ENCODE results near the gene CPAMD8.

Gene CPAMD8

DNA sequence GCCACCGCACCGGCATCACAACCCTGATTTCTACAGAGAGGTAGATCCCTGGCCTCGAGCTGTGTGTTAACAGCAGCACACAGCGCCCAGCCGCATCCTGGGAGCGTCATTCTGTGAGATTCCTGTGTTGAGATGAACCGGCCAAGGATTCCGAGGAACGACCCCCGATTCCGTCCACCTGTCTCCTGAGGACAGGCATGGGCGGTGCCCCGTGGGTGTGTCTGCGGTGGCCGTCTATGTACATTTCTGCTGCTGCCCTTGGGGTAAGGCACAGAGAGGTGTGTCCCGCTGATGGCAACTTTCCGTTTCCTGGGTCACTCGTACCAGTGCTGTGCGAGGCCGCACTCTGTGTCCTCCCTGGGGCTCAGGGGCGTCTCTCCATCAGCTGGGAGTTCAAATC is 153.9 kb downstream of the CPAMD8 start:
- H3K27ac ChIP-seq: no peak overlapping the region
- H3K4me1 ChIP-seq (ENCODE audit: low read depth, poor library complexity, severe bottlenecking): peaks cover 26% of the 10 kb centered on the region

DNA sequence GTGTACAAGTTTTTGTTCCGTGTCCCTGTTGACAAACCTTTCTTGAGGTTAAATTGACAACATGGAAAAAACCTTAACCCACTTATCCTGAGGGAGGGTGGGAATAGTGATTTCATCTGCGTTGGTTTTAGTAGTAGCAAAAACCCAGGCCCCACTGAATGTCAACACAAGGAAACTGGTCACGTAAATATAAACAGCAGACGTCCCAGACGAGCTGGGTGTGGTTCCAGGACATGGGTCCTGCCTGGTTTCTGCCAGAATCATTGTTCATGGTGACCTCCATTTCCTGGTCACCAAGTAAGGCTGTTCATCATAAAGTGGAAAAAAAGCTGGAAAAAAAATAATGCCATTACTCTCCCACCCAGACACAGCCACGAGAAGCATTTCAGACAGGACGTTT is 154.7 kb downstream of the CPAMD8 start:
- TF ChIP-seq, protein P1, sequence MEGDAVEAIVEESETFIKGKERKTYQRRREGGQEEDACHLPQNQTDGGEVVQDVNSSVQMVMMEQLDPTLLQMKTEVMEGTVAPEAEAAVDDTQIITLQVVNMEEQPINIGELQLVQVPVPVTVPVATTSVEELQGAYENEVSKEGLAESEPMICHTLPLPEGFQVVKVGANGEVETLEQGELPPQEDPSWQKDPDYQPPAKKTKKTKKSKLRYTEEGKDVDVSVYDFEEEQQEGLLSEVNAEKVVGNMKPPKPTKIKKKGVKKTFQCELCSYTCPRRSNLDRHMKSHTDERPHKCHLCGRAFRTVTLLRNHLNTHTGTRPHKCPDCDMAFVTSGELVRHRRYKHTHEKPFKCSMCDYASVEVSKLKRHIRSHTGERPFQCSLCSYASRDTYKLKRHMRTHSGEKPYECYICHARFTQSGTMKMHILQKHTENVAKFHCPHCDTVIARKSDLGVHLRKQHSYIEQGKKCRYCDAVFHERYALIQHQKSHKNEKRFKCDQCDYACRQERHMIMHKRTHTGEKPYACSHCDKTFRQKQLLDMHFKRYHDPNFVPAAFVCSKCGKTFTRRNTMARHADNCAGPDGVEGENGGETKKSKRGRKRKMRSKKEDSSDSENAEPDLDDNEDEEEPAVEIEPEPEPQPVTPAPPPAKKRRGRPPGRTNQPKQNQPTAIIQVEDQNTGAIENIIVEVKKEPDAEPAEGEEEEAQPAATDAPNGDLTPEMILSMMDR (conservative IDR thresholded peaks at IDR 0.05; ENCODE audit: low read depth, low read length): no peak
- no peaks in the 10 kb centered on the region; the same call in 1 of the 2 replicates for H3K79me2 ChIP-seq (ENCODE audit: insufficient read depth, low read depth)
- H3K4me3 ChIP-seq (IDR thresholded peaks at IDR 0.05; ENCODE audit: insufficient read depth, low read depth, low read length): no peak overlapping the region
- no peaks in the 10 kb centered on the region for H3K27me3 ChIP-seq (ENCODE audit: insufficient read depth, low read depth)
- no peaks in the 10 kb centered on the region; the same call in 1 of the 2 replicates for H3K36me3 ChIP-seq (ENCODE audit: insufficient read depth)
- no peaks in the 10 kb centered on the region for H4K20me1 ChIP-seq (ENCODE audit: insufficient read depth)
- H3K4me2 ChIP-seq: no peak overlapping the region
- no peak overlapping the region for H3K9ac ChIP-seq
- H3K27ac ChIP-seq: no peak overlapping the region
- H2AFZ ChIP-seq (ENCODE audit: low read depth): no peak overlapping the region
- H3K4me1 ChIP-seq (ENCODE audit: low read depth, poor library complexity, severe bottlenecking): peaks cover 21% of the 10 kb centered on the region

More for the DNA sequence above, 153.9 kb downstream of the CPAMD8 start:
- H3K79me2 ChIP-seq (ENCODE audit: insufficient read depth, low read depth): no peaks in the 10 kb centered on the region; the same call in 1 of the 2 replicates
- H3K4me3 ChIP-seq (IDR thresholded peaks at IDR 0.05; ENCODE audit: insufficient read depth, low read depth, low read length): no peak overlapping the region
- no peak overlapping the region for H3K9ac ChIP-seq
- H3K36me3 ChIP-seq (ENCODE audit: insufficient read depth): no peaks in the 10 kb centered on the region; the same call in 1 of the 2 replicates
- no peak overlapping the region for H3K4me2 ChIP-seq
- no peaks in the 10 kb centered on the region for H3K27me3 ChIP-seq (ENCODE audit: insufficient read depth, low read depth)
- no peaks in the 10 kb centered on the region for H4K20me1 ChIP-seq (ENCODE audit: insufficient read depth)
- no peak overlapping the region for H2AFZ ChIP-seq (ENCODE audit: low read depth)
- TF ChIP-seq, protein P1 (conservative IDR thresholded peaks at IDR 0.05; ENCODE audit: low read depth, low read length): no peak

DNA sequence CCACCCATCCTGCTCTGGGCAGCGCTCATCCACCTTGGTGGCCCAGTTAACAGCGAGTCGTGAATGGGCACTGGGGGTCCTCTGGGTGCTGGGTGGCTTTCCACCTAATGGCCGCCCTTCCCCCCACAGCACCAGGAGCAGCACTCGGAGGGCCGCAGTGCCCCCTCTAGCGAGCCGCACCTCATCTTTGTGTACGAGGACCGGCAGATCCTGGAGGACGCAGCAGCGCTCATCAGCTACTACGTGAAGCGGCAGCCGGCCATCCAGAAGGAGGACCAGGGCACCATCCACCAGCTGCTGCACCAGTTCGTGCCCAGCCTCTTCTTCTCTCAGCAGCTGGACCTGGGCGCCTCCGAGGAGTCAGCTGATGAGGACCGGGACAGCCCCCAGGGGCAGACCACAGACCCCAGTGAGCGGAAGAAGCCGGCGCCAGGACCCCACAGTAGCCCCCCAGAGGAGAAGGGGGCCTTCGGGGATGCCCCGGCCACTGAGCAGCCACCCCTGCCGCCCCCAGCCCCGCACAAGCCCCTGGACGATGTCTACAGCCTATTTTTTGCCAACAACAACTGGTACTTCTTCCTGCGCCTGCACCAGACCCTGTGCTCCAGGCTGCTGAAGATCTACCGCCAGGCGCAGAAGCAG is 157.2 kb downstream of the CPAMD8 start:
- Histone ChIP-seq H3K79me2 (ENCODE audit: insufficient read depth, low read depth) (no peaks in the 10 kb centered on the region), H2AFZ (ENCODE audit: low read depth) (no peak overlapping the region), H4K20me1 (ENCODE audit: insufficient read depth) (no peaks in the 10 kb centered on the region), H3K27me3 (ENCODE audit: insufficient read depth, low read depth) (no peaks in the 10 kb centered on the region), H3K36me3 (ENCODE audit: insufficient read depth) (no peaks in the 10 kb centered on the region), H3K27ac (no peak overlapping the region), H3K4me2 (no peak overlapping the region), H3K4me1 (ENCODE audit: low read depth, poor library complexity, severe bottlenecking) (peaks cover 13% of the 10 kb centered on the region), H3K9ac (no peak overlapping the region), H3K4me3 (IDR thresholded peaks at IDR 0.05; ENCODE audit: insufficient read depth, low read depth, low read length) (no peak overlapping the region)
- TF ChIP-seq, protein P1 (conservative IDR thresholded peaks at IDR 0.05; ENCODE audit: low read depth, low read length): no peak

DNA sequence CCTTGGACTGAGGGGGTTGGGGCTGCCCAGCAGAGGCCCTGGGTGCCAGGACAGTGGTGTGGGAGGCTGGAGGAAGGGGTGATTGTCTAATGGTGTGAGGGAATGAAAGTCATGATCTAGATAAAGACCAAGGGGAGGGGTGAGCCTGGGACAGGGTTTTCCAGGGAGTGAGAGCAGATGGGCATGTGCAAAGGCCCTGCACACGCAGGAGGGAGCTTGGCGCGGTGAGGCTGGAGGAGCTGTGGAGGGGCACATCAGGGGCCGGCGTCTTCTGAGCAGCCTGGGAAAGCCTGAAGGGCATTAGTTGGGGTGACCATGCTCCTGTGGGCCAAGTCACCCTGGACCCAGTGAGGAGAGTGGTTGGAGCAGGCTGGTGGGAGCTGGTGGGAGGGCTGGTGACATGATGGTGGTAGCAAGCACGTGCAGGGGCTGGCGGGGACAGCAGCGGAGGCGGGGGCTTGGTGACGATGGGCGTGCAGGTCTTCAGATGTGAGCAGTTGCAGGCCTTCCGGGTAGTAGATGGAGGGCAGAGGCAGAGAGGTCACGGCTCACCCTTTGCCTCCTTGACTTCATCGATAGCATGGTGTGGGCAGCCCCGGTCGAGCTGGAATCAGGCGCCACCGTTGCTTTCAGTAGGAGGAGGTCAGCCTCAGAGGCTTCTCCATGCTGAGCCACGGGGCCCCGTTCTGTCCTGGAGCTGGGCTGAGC is 158.0 kb downstream of the CPAMD8 start:
- H3K4me1 ChIP-seq (ENCODE audit: low read depth, poor library complexity, severe bottlenecking): peaks cover 5% of the 10 kb centered on the region
- H3K4me2 ChIP-seq: no peak overlapping the region
- no peaks in the 10 kb centered on the region for H3K36me3 ChIP-seq (ENCODE audit: insufficient read depth)
- TF ChIP-seq, protein P1 (conservative IDR thresholded peaks at IDR 0.05; ENCODE audit: low read depth, low read length): no peak
- no peak overlapping the region for H3K27ac ChIP-seq
- no peak overlapping the region for H2AFZ ChIP-seq (ENCODE audit: low read depth)
- no peak overlapping the region for H3K9ac ChIP-seq
- H4K20me1 ChIP-seq (ENCODE audit: insufficient read depth): no peaks in the 10 kb centered on the region
- H3K79me2 ChIP-seq (ENCODE audit: insufficient read depth, low read depth): no peaks in the 10 kb centered on the region
- no peak overlapping the region for H3K4me3 ChIP-seq (IDR thresholded peaks at IDR 0.05; ENCODE audit: insufficient read depth, low read depth, low read length)
- no peaks in the 10 kb centered on the region for H3K27me3 ChIP-seq (ENCODE audit: insufficient read depth, low read depth)
